Measurements from ENCODE around the gene MSX1.

Gene MSX1

GRCh38 chr4:4890574-4891255 lies 31.2 kb downstream of the MSX1 start:
- Histone ChIP-seq H4K20me1 (ENCODE audit: insufficient read depth) (no peaks in the 10 kb centered on the region), H3K36me3 (ENCODE audit: insufficient read depth) (no peaks in the 10 kb centered on the region)
- TF ChIP-seq CTCF (conservative IDR thresholded peaks at IDR 0.05; ENCODE audit: low read depth, low read length) = no peak

DNA sequence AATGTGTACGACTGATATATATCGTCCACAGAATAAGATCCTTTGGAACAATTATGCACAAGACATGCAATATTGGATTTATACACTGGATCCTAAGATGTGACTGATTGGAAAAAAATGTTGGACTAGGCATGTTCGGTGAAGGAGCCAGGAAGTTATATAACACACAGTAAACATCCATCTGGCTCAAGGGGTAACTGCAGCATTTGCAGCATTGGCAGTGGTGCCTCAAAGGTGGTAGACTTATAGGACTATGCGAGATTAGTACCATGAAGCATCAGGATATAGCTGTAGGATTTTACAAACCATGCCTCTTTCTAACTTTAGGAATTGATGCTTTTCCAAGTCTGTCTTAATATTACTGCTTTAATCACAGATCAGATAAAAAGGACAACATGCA lies 34.3 kb downstream of the MSX1 start:
- H4K20me1 ChIP-seq (ENCODE audit: insufficient read depth) = no peaks in the 10 kb centered on the region
- no peak for TF ChIP-seq CTCF (conservative IDR thresholded peaks at IDR 0.05; ENCODE audit: low read depth, low read length)
- no peaks in the 10 kb centered on the region for H3K79me2 ChIP-seq (ENCODE audit: insufficient read depth, low read depth)
- H3K9ac ChIP-seq = no peak overlapping the region
- H3K4me3 ChIP-seq (IDR thresholded peaks at IDR 0.05; ENCODE audit: insufficient read depth, low read depth, low read length) = no peak overlapping the region
- no peak overlapping the region for H3K4me2 ChIP-seq
- H3K27me3 ChIP-seq (ENCODE audit: insufficient read depth, low read depth) = no peaks in the 10 kb centered on the region
- no peak overlapping the region for H2AFZ ChIP-seq (ENCODE audit: low read depth)
- no peaks in the 10 kb centered on the region for H3K4me1 ChIP-seq (ENCODE audit: low read depth, poor library complexity, severe bottlenecking)
- H3K27ac ChIP-seq = no peak overlapping the region
- no peaks in the 10 kb centered on the region for H3K36me3 ChIP-seq (ENCODE audit: insufficient read depth)

More at GRCh38 chr4:4890574-4891255, 31.2 kb downstream of the MSX1 start:
- no peak overlapping the region for H3K27ac ChIP-seq
- H3K79me2 ChIP-seq (ENCODE audit: insufficient read depth, low read depth) = no peaks in the 10 kb centered on the region
- H3K4me2 ChIP-seq = no peak overlapping the region
- H3K4me3 ChIP-seq (IDR thresholded peaks at IDR 0.05; ENCODE audit: insufficient read depth, low read depth, low read length) = no peak overlapping the region
- H2AFZ ChIP-seq (ENCODE audit: low read depth) = no peak overlapping the region
- no peaks in the 10 kb centered on the region for H3K27me3 ChIP-seq (ENCODE audit: insufficient read depth, low read depth)
- H3K4me1 ChIP-seq (ENCODE audit: low read depth, poor library complexity, severe bottlenecking) = no peaks in the 10 kb centered on the region
- H3K9ac ChIP-seq = no peak overlapping the region

- H3K4me3 ChIP-seq (IDR thresholded peaks at IDR 0.05; ENCODE audit: insufficient read depth, low read depth, low read length) = no peak overlapping the region
- H3K4me1 ChIP-seq (ENCODE audit: low read depth, poor library complexity, severe bottlenecking) = no peaks in the 10 kb centered on the region
- no peaks in the 10 kb centered on the region for H4K20me1 ChIP-seq (ENCODE audit: insufficient read depth)
- no peaks in the 10 kb centered on the region for H3K79me2 ChIP-seq (ENCODE audit: insufficient read depth, low read depth)
- no peak overlapping the region for H2AFZ ChIP-seq (ENCODE audit: low read depth)
- no peaks in the 10 kb centered on the region for H3K27me3 ChIP-seq (ENCODE audit: insufficient read depth, low read depth)
- H3K9ac ChIP-seq = no peak overlapping the region
- H3K27ac ChIP-seq = no peak overlapping the region
- H3K4me2 ChIP-seq = no peak overlapping the region
- TF ChIP-seq CTCF (conservative IDR thresholded peaks at IDR 0.05; ENCODE audit: low read depth, low read length) = no peak
- no peaks in the 10 kb centered on the region for H3K36me3 ChIP-seq (ENCODE audit: insufficient read depth)
These were observed 39.9 kb downstream of the MSX1 start for GRCh38 chr4:4899202-4899925.

DNA sequence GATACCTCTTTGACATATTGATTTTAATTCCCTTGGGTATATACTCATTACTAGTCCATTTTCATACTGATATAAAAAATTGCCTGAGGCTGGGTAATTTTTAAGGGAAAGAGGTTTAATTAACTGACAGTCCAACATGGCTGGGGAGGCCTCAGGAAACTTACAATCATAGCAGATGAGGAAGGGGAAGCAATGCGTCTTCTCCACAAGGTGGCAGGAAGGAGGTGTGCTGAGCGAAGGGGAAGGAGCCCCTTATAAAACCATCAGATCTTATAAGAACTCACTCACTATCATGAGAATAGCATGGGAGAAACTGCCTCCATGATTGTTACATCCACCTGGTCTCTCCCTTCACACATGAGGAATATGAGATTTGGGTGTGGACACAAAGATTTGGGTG lies 42.4 kb downstream of the MSX1 start:
- no peaks in the 10 kb centered on the region for H3K79me2 ChIP-seq (ENCODE audit: insufficient read depth, low read depth)
- no peaks in the 10 kb centered on the region for H3K27me3 ChIP-seq (ENCODE audit: insufficient read depth, low read depth)
- H3K4me2 ChIP-seq = no peak overlapping the region
- no peaks in the 10 kb centered on the region for H3K36me3 ChIP-seq (ENCODE audit: insufficient read depth)
- no peak for TF ChIP-seq CTCF (conservative IDR thresholded peaks at IDR 0.05; ENCODE audit: low read depth, low read length)
- H3K27ac ChIP-seq = no peak overlapping the region
- no peaks in the 10 kb centered on the region for H4K20me1 ChIP-seq (ENCODE audit: insufficient read depth)
- H3K4me1 ChIP-seq (ENCODE audit: low read depth, poor library complexity, severe bottlenecking) = no peaks in the 10 kb centered on the region
- no peak overlapping the region for H3K4me3 ChIP-seq (IDR thresholded peaks at IDR 0.05; ENCODE audit: insufficient read depth, low read depth, low read length)
- H3K9ac ChIP-seq = no peak overlapping the region
- no peak overlapping the region for H2AFZ ChIP-seq (ENCODE audit: low read depth)
